ENCODE results near the gene TOR3A.

TOR3A gene, protein sequence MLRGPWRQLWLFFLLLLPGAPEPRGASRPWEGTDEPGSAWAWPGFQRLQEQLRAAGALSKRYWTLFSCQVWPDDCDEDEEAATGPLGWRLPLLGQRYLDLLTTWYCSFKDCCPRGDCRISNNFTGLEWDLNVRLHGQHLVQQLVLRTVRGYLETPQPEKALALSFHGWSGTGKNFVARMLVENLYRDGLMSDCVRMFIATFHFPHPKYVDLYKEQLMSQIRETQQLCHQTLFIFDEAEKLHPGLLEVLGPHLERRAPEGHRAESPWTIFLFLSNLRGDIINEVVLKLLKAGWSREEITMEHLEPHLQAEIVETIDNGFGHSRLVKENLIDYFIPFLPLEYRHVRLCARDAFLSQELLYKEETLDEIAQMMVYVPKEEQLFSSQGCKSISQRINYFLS

DNA sequence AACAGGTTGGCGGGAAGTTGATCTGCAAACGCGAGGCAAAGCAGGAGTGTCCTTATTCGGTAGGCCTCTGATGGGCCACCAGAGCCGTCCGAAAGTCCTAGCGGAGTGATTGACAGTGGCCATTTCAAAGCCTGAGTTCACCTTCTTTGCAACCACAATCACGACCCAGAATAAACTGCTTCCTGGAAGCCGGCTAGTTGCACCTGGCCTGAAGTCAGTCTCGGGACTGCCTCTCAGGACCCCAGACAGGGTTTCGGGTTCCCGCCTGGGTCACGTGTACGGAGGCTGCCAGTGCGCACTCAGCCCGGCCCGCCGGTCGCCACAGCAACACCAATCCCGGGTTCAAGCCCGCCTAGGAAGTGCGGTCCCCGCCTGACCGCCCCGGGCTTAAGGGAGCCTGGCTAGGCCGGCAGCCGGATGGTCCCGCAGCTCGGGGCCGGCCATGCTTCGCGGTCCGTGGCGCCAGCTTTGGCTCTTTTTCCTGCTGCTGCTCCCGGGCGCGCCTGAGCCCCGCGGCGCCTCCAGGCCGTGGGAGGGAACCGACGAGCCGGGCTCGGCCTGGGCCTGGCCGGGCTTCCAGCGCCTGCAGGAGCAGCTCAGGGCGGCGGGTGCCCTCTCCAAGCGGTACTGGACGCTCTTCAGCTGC is at the start of gene TOR3A:
TOR3A (plus strand) TSS at position 384 of the 646 bp plus-strand sequence; CDS start at position 443, 59 bp downstream.
- TF ChIP-seq, protein P1, sequence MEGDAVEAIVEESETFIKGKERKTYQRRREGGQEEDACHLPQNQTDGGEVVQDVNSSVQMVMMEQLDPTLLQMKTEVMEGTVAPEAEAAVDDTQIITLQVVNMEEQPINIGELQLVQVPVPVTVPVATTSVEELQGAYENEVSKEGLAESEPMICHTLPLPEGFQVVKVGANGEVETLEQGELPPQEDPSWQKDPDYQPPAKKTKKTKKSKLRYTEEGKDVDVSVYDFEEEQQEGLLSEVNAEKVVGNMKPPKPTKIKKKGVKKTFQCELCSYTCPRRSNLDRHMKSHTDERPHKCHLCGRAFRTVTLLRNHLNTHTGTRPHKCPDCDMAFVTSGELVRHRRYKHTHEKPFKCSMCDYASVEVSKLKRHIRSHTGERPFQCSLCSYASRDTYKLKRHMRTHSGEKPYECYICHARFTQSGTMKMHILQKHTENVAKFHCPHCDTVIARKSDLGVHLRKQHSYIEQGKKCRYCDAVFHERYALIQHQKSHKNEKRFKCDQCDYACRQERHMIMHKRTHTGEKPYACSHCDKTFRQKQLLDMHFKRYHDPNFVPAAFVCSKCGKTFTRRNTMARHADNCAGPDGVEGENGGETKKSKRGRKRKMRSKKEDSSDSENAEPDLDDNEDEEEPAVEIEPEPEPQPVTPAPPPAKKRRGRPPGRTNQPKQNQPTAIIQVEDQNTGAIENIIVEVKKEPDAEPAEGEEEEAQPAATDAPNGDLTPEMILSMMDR (IDR thresholded peaks at IDR 0.05) = no peak

DNA sequence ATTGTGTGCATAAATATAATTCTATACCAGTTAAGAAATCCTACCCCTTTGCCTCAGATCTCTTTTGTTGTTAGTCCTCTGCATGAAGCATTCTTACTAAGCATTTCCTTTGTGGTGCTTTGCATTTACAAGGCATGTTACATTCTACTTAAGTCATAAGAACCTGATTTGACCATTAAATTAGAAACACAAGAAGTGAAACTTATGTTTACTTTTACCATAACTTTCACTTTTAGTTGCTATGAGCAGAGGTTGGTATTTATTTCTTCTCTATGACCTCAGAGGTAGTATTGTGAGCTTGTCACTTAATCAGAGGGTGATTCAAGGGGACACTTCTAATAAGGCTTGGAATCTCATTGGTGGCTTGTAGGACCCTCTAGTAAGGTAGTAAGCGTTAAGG is 47.1 kb upstream of the TOR3A start:
- TF ChIP-seq, protein P1 (IDR thresholded peaks at IDR 0.05) = no peak

DNA sequence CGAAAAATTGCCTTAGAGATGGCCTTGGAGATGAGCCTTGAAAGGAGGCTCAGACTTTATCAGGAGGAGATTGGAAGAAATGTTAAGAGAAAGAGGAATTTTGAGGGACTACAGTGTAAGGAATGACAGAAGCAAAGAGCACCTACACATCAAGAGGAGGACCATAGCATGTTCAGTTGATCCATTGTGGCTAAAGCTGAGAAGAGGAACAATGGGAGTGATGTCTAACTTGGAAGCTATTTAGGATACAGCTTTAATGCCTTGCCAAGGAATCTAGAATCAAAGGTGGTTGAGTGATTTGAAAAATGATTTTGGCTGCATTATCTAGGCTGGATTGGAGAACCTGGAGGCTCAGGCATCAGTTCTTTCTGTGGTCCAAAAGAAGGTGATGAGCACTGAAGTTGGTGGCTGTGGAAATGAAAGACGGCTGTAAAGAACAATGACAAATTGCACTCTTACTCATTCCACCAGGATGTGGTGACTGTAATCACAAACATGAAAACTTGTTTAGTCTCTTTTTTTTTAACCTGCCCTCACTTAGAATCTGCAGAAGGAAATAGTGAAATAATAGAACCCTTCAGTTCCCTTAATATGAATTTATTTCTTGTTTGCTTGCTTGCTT is 44.9 kb upstream of the TOR3A start:
- TF ChIP-seq, protein P1 (IDR thresholded peaks at IDR 0.05) = no peak

DNA sequence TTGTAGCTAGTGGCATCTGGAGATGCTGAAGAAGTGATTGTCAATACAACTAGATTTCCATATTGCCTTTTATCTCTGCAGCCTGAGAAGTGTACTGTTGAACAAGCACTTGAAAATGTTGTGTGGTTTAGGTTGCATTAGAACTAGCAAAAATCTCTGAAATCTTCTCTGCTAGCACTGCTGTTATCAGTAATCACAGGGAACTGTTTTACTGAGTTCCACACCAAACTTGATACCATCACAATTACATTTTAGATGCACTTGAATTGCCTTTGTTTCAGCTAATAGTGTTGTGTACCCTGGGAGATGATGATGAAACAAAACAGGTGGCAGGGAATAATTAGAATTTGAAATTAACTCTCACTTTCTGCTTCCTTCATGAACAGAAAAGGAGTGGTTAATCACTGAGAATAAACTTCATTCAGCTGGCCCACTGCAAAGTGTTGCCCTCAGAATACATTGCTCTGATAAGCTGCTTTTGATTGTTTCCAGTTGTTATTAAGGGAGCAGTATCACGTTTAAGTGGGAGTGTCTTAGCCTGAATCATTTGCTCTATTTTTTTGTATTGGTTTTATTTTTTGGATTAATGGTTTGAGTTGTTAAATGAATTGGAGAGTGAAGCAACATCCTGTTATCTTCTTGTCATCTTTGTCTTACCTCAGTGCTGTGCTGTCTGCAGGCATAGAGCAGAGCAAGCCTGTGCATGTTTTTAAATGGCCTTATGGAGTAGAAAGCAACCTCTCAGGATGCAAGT is 43.2 kb upstream of the TOR3A start:
- TF ChIP-seq, protein P1 (IDR thresholded peaks at IDR 0.05) = no peak

DNA sequence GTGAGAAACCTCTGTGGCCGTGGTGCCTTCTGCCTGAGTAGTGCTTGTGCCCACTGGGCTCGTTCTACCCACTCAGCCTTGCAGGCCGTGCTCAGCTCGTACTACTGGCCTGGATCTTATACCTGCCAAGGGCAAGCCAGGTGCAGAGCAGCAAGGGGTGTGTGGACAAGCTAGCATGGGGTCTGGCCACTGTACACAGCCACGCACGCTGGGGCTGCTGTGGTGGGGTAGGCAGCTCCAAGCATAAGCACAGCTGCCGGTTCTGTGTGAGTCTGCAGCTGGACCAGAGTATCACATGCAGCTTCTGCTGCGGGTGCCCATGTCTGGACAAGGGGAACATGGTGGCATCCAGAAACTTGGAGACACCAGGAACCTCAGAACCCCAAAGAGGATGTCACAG is 39.8 kb upstream of the TOR3A start:
- TF ChIP-seq, protein P1 (IDR thresholded peaks at IDR 0.05) = no peak

DNA sequence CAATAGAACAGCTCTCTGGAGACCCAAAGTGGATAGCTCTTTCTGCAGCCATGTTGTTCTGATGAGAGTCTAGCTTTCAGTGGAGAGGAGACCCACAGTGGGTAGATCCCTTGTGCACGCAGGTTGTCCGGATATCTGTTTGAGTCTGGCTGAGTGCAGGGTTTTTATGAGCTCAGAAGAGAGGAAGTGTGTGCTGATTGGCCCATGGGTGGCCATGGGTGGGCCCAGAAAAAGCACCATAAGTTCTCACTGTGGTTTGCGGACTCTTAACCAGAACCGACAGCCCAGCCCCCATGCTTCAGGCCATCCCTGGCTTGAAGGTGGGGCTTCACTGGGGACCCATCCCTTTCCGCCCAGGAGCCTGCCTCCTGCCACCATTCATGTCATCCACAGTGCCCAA is 39.2 kb upstream of the TOR3A start:
- TF ChIP-seq, protein P1 (IDR thresholded peaks at IDR 0.05) = no peak

DNA sequence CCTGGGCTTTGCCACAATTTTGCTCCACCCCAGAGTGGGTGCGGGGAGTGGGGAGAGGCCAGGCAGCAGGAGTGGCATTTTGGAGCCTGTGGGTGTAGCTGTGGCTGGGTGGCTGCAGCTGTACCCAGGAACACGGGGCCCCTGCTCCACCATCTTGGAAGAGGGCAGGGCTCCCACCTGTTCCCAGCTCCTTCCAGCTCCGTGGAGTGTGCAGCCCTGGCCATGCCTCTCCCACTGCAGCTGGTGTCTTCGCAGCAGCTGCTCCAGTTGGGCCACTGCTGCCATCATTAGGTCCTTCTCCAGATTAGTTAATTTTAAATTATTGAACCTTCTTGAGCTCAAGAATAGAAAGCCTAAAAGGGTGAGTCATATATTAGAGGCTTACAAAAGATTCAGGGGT is 38.6 kb upstream of the TOR3A start:
- TF ChIP-seq, protein P1 (IDR thresholded peaks at IDR 0.05) = no peak
